ENCODE results near the gene FAM111B. TPM values are rescaled to one million over a fixed set of nuclear protein-coding genes. Genes with fewer than 3 reads are reported as not detected.

Gene FAM111B
- total and polyA plus RNA-seq, 2 of the 8 experiments (the other 6 are each of a cell fraction or from before 2014, with no cell fraction given) = 4.8 to 38.1 TPM

DNA sequence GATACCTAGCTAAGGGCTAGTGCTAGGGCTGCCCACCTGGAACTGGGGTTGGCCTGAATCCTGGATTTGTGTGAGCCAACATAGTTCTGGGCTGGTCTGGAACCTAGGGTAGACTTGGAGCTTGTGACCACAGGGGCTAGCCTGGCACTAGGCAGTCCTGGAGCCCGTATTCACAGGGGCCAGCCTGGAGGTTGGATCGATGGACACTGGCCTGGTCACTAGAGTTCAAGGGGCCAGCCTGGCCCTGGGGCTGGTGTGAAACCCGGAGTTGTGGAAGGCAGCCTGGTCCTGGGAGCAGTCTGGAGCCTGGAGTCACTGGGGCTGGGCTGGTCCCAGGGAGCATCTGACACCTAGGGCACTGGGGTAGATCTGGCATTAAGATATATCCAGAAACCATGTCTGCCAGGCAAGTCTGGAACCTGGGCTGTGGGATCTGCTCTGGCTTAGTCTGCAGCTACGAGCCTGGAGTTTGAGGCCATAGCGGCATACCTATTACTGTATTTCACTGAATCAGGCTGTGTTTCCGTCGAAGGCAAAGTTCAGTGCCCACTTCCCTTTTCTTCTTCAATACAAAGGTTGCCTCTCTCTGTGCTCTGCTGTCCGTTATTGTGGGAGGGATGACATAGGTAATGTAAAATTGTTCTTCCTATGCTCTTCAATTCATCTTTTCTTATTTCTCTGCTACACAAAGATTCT lies 30.0 kb upstream of the FAM111B start (continued):
- TF ChIP-seq, protein P1, sequence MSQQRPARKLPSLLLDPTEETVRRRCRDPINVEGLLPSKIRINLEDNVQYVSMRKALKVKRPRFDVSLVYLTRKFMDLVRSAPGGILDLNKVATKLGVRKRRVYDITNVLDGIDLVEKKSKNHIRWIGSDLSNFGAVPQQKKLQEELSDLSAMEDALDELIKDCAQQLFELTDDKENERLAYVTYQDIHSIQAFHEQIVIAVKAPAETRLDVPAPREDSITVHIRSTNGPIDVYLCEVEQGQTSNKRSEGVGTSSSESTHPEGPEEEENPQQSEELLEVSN (IDR thresholded peaks at IDR 0.05) = no peak
- no peak for TF ChIP-seq RFX5 (IDR thresholded peaks at IDR 0.05; ENCODE audit: borderline replicate concordance, low read depth, low read length)
